HG03039 (cell line): ENCODE results near the gene IL20.

Source experiments
- ATAC-seq: cut with Tn5 transposase; IDR thresholded peaks from one replicate; pipeline ENCODE4 v1.9.1; 2021; ENCODE audit warnings: mild to moderate bottlenecking, moderate library complexity; ENCODE audit not compliant: unreplicated experiment

IL20 gene

GRCh38 chr1:206899717-206900116 is 34.3 kb downstream of the IL20 start:
- ATAC-seq = no peak

DNA sequence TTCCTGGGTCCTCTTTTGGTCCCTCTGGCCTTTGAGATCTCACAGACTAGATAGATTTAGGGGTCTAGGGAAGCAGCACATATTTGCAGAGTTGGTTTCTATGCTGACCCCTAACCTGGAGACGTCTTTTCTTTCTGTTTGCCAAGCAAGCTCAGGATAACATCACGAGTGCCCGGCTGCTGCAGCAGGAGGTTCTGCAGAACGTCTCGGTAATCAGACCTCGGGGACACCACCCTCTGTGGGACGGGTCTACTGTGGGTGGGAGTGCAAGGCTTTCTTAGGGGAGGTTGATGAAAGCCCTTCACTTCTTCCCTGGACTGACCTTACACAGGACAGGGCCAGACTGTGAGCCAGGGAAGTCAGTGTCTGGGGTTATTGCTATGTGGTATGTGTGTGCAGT is 34.7 kb downstream of the IL20 start:
- ATAC-seq = no peak

- no peak for ATAC-seq
Observed at GRCh38 chr1:206901944-206902343, 36.5 kb downstream of the IL20 start.

DNA sequence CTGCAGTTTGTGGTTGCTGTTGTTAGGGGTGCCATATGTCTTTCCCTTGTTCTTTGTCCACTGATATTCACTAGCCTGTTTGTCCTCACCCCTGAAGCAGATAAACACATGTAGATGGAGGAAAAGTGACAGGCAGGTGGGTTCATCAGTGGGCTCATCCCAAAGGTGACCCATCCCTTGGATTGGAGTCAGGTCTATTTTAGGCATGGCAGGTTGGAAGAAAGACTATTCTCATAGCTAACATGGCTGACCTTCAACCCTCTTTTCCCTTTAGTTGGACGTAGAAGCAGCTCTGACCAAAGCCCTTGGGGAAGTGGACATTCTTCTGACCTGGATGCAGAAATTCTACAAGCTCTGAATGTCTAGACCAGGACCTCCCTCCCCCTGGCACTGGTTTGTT is 37.3 kb downstream of the IL20 start:
- no peak for ATAC-seq

DNA sequence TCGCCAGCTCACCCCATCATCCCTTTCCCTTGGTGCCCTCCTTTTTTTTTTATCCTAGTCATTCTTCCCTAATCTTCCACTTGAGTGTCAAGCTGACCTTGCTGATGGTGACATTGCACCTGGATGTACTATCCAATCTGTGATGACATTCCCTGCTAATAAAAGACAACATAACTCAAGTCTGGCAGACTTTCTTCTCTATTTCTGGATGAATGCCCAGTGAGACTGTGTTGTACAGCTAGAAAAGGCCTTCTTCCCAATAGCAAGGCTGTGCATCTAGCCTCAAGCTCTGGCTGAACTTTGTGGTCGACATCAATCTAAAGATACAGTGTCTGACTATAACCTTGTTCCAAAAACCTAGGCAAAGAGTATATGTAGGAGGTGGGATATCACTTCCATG is 38.3 kb downstream of the IL20 start:
- no peak for ATAC-seq

GRCh38 chr1:206904423-206905142 is 39.2 kb downstream of the IL20 start:
- no peak for ATAC-seq

- ATAC-seq = no peak
Observed at GRCh38 chr1:206905295-206906164, 40.1 kb downstream of the IL20 start.

GRCh38 chr1:206907304-206907991 is 42.0 kb downstream of the IL20 start:
- ATAC-seq = no peak

DNA sequence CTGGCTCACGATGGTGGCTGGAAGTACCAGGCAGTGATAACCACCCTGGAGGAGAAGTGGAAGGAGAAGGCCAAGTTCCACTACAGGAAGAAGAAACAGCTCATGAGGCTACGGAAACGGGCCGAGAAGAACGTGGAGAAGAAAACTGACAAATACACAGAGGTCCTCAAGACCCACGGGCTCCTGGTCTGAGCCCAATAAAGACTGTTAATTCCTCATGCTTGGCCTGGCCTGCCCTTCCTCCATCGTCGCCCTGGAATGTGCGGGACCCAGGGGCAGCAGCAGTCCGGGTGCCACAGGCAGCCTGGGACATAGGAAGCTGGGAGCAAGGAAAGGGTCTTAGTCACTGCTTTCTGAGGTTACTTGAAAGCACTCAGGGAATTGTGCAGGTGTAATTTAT is 42.6 kb downstream of the IL20 start:
- no peak for ATAC-seq

- ATAC-seq = no peak
Observed at GRCh38 chr1:206909161-206909882, 43.9 kb downstream of the IL20 start.

DNA sequence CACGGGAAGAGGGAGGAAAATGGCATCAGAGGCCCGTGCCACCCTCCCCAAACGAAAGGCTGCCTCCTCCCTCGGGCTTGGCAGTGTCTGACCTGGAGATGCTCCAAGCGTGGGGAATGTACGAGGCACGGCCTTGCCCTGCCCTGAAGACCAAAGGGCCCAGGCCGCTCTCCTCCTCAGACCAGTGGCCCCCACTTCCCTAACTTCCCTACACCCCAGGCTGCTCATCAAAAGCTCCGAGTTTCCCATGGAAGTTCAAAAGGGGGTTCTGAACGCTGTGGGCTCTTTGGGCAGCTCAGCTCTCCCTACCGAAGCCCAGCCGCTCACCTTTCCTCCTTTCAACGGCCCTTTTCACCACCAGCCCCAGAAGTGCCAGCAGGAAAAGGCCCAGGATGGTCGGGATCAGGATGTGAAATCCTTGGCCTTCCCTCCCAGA is 44.5 kb downstream of the IL20 start:
- no peak for ATAC-seq

DNA sequence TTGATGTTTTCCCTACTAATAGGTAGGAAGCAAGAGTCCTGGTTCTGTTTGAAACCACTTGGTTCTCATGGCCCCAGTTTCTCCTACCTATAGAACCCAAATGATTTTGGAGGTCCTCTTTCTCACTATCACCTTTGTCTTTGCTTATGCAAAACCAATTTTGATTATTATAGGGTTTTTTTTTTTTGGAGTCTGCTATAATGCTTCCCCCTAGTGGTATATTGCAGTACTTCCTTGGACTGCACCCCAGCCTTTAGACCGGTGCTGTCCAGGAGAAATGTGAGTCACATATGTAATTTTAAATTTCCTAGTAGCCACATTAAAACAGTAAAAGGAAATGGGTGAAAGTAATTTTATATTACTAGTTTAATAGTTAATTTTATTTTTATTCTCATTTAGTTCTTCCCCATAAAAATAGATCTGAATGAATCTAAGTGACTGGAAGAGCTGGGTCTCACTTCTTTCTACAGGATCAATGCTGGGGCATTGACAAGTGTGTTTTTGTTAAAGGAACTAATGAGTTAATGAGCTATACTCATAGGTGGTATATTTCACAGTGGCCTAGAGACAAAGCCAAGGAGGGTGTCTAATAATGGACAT is 45.7 kb downstream of the IL20 start:
- no peak for ATAC-seq

DNA sequence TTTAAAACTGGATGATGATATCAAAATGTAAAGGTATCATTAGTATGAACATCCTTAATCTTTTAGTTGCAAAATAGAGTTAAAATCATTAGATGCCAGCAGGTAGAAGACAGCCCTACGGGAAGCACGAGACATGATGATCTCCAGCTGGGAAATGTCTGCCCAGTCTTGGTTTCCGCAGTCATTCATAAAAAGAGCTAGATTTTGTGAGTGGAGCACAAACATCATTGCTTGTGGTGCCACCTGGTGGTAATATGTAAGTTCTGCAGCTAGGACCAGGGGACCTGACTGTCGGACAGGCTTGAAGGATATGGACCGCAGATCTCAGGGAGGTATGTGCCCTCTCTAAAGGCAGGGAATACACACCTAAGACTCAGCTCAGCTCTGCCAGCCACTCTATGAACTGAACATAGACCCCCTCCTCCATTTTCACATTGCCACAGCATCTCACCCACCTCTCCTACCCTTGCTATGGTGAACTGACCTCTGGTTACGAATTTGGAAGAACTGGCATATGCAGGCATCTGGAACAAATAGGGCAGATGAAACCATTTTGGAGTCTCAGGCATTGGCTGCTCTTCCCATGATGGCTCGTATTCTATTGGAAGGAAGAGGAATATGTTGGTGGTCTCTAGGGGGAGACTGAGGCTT is 47.1 kb downstream of the IL20 start:
- ATAC-seq = no peak

- ATAC-seq = no peak
Observed at GRCh38 chr1:206913766-206914537, 48.5 kb downstream of the IL20 start.

DNA sequence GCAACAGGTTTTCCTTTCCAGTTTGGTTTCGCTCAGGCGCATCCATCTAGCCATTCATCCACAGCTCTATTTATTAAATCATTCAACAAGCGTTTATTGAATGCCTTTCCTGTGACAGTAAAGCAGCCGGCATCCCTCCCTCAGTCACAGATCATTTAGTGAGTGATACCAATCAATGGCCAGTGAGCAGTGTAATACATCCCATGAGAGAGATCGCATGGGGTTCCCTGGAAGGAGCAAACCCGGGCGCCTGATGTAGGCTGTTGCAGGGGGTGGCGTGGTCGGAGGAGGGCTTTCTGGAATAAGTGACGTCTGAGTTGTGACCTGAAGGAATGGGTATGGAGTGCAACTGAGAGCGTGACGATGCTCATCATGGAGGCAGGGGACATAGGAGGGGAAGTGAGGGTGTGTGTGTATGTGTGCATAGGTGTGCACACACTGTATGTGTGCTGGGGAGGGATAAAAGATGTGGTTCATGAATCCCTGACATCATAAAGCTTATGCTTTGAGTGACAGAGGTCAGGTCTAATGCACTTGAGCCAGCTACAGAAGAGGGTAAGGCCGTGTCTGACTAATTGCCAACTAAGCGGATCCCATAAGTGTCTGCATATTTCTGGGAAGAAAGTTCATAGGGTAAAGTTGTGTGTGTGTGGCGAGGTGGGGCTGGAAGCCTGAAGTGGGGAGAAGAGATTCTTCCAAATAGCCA is 49.8 kb downstream of the IL20 start:
- no peak for ATAC-seq

DNA sequence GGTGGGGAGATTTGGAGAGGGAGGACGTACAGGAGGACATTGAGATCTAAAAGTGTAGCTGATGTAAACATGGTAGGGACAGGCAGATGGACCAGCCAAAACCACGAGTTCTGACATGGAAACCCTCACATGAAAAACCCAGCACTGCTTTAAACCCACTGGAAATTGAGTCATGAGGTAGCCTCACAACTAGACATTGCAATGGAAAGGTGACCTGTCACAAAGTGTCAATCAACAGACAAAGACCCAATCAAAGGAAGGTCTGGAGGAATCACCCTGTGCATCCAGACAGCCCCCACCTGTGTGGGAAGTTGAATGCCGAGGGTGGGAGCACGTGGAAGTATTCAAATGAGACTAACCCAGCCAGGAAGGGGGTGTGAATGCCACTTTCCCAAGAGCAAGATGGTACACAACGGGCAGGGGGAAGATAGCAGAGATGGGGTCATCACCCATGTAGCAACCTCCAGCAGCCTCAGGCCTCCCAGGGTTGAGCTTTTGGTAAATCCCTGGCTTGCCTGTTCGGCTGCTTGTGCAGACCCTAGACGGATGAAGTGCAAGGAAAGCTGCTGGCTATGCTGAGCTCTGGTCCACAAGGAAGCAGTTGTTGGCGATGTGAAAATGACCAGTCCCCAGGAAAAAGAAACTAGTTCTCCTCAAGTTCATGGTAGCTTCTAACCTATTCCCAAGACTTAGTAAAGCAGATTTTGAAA is 50.7 kb downstream of the IL20 start:
- no peak for ATAC-seq

DNA sequence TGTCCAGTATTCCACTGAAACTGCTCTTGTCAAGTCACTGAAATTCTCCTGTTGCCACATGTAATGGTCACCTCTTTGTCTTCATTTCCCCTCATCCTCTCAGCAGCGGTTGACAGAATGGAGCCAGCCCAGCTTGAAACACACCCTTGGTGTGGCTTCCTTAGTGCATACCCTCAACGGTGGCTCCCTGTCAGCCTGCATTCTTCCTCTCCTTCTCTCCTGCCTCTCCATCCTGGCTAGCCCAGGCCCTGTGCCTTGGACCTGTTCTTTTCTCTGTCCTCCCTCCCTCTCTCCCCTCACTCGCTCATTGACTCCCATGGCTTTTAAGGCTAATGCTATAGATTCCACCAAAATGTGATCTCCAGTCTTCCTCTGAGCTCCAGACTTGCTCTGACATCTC is 52.7 kb downstream of the IL20 start:
- ATAC-seq = no peak
